Activated T-helper 1 cell treated with Interleukin-2 at 50 U/mL for 16 hours (primary cell): ENCODE results near the gene PRDX1.
A peak's percentile ranks its signal among the peaks of the same experiment; 100 is the strongest.

Source experiments
- DNase-seq: peaks from one replicate; pipeline ENCODE4 v3.0.0-alpha.2; 2020; ENCODE audit warnings: low read depth

Gene PRDX1

GRCh38 chr1:45521413-45522323 lies at the start of gene PRDX1:
Gene PRDX1, minus strand, starts transcription at chr1:45521884. Its CDS starts 2,841 bp downstream, at chr1:45519043.
- peak; percentile 92 for DNase-seq

- no peak for DNase-seq
Measured at GRCh38 chr1:45570631-45571030, 48.9 kb upstream of the PRDX1 start.

- peak; percentile 46 for DNase-seq
Measured at GRCh38 chr1:45569962-45570581, 48.4 kb upstream of the PRDX1 start.

GRCh38 chr1:45569571-45569961 lies 47.9 kb upstream of the PRDX1 start:
- DNase-seq, result no peak

- DNase-seq, result no peak
Measured at GRCh38 chr1:45568421-45568820, 46.7 kb upstream of the PRDX1 start.

- DNase-seq, result no peak
Measured at GRCh38 chr1:45567911-45568310, 46.2 kb upstream of the PRDX1 start.

- no peak for DNase-seq
Measured at GRCh38 chr1:45566722-45567121, 45.0 kb upstream of the PRDX1 start.

- no peak for DNase-seq
Measured at GRCh38 chr1:45563843-45564242, 42.2 kb upstream of the PRDX1 start.

- no peak for DNase-seq
Measured at GRCh38 chr1:45557422-45557944, 35.8 kb upstream of the PRDX1 start.

GRCh38 chr1:45554198-45554597 lies 32.5 kb upstream of the PRDX1 start:
- no peak for DNase-seq

GRCh38 chr1:45552331-45552730 lies 30.6 kb upstream of the PRDX1 start:
- no peak for DNase-seq

GRCh38 chr1:45551684-45552083 lies 30.0 kb upstream of the PRDX1 start:
- DNase-seq, result no peak

GRCh38 chr1:45550401-45551351 lies 29.0 kb upstream of the PRDX1 start, which contains the start of gene AKR1A1:
Gene AKR1A1, plus strand, starts transcription at chr1:45550826. Its CDS starts 10,969 bp downstream, at chr1:45561795.
- DNase-seq, result peak; percentile 80

- DNase-seq, result no peak
Measured at GRCh38 chr1:45545553-45546310, 24.0 kb upstream of the PRDX1 start.

GRCh38 chr1:45545019-45545493 lies 23.4 kb upstream of the PRDX1 start:
- DNase-seq, result no peak

- DNase-seq, result no peak
Measured at GRCh38 chr1:45544530-45544929, 22.8 kb upstream of the PRDX1 start.

GRCh38 chr1:45543581-45544417 lies 22.1 kb upstream of the PRDX1 start:
- DNase-seq, result peak; percentile 47

GRCh38 chr1:45542591-45542990 lies 20.9 kb upstream of the PRDX1 start:
- no peak for DNase-seq

GRCh38 chr1:45541193-45541592 lies 19.5 kb upstream of the PRDX1 start:
- DNase-seq, result no peak

- DNase-seq, result no peak
Measured at GRCh38 chr1:45536886-45537285, 15.2 kb upstream of the PRDX1 start.
